ENCODE measurements around the gene MYBPC1.

Gene MYBPC1

DNA sequence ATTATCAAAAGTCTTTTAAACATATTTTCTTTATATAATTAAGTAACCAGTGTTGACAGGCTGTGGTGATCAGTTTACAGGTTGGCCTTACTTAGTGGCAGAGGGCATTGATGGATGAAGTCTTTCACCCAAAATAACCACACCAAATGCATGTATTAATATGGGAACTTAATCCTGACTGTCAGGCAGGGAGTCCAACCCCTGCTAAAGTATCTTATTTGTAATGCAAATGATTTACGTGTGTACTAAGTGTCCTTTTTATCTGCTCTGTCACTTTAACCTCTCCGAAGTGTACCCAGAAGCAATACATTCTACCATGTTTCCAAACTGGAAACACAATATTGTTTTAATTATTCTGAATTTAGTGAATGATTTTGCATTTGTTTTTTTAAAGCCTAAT is 1.4 kb downstream of the MYBPC1 start:
- H3K4me1 ChIP-seq (ENCODE audit: control insufficient read depth in 2 of 2, insufficient read depth in 1 of 2, low read depth in 1 of 2, low read length in 2 of 2): no peaks in the 10 kb centered on the region
- H4K8ac ChIP-seq (ENCODE audit: low read depth, low read length): no peak overlapping the region
- H2AK5ac ChIP-seq (ENCODE audit: low read depth, low read length): no peak overlapping the region
- H2BK15ac ChIP-seq (ENCODE audit: low read length): no peak overlapping the region
- no peak overlapping the region for H3K9ac ChIP-seq (ENCODE audit: low read depth, low read length, poor library complexity)
- no peak overlapping the region for H3K23ac ChIP-seq (ENCODE audit: low read depth, low read length, poor library complexity)
- no peak overlapping the region for H3K27ac ChIP-seq (replicated peaks; ENCODE audit: low read length)
- H3K36me3 ChIP-seq (replicated peaks in 1 of 2; ENCODE audit: control insufficient read depth in 2 of 2, insufficient read depth in 2 of 2, low read length in 2 of 2): no peaks in the 10 kb centered on the region
- no peak overlapping the region for H2BK5ac ChIP-seq (ENCODE audit: low read length)
- H4K91ac ChIP-seq (ENCODE audit: low read depth, low read length, poor library complexity): no peak overlapping the region
- no peak overlapping the region for H3K4me3 ChIP-seq (ENCODE audit: low read length in 2 of 2)
- H3K27me3 ChIP-seq (ENCODE audit: control insufficient read depth in 3 of 3, insufficient read depth in 3 of 3, low read depth in 1 of 3, low read length in 3 of 3): no peaks in the 10 kb centered on the region
- no peak overlapping the region for H3K14ac ChIP-seq (ENCODE audit: low read length)
- no peak overlapping the region for H2AFZ ChIP-seq (ENCODE audit: low read length)
- H3K18ac ChIP-seq (ENCODE audit: low read length): no peak overlapping the region
- H3K79me1 ChIP-seq (ENCODE audit: low read depth, low read length): no peaks in the 10 kb centered on the region
- H3K9me3 ChIP-seq (replicated peaks in 1 of 2; ENCODE audit: control insufficient read depth in 2 of 2, insufficient read depth in 1 of 2, low read depth in 1 of 2, low read length in 2 of 2): no peaks in the 10 kb centered on the region
- H3K4ac ChIP-seq (ENCODE audit: low read length): no peak overlapping the region
- H3K4me2 ChIP-seq (ENCODE audit: insufficient read depth, low read length, poor library complexity, severe bottlenecking): no peak overlapping the region
- WGBS, 2 donors (ENCODE audit: extremely low coverage in 2 of 2, insufficient read length in 2 of 2, insufficient replicate concordance in 1 of 2): no CpG with 5 or more reads among the region's 2 CpGs
- H2BK12ac ChIP-seq (ENCODE audit: low read length): no peak overlapping the region
- no peak for DNase-seq (ENCODE audit: low spot score)
- H2BK120ac ChIP-seq (ENCODE audit: low read depth, low read length): no peak overlapping the region

GRCh38 chr12:101597164-101597563 is 2.4 kb downstream of the MYBPC1 start:
- Histone ChIP-seq H3K36me3 (replicated peaks in 1 of 2; ENCODE audit: control insufficient read depth in 2 of 2, insufficient read depth in 2 of 2, low read length in 2 of 2) (no peaks in the 10 kb centered on the region), H3K23ac (ENCODE audit: low read depth, low read length, poor library complexity) (no peak overlapping the region), H2BK120ac (ENCODE audit: low read depth, low read length) (no peak overlapping the region), H4K8ac (ENCODE audit: low read depth, low read length) (no peak overlapping the region), H3K9ac (ENCODE audit: low read depth, low read length, poor library complexity) (no peak overlapping the region), H3K27me3 (ENCODE audit: control insufficient read depth in 3 of 3, insufficient read depth in 3 of 3, low read depth in 1 of 3, low read length in 3 of 3) (no peaks in the 10 kb centered on the region), H2BK15ac (ENCODE audit: low read length) (no peak overlapping the region), H3K9me3 (replicated peaks in 1 of 2; ENCODE audit: control insufficient read depth in 2 of 2, insufficient read depth in 1 of 2, low read depth in 1 of 2, low read length in 2 of 2) (no peaks in the 10 kb centered on the region), H2BK5ac (ENCODE audit: low read length) (no peak overlapping the region), H3K4ac (ENCODE audit: low read length) (no peak overlapping the region), H3K79me1 (ENCODE audit: low read depth, low read length) (no peaks in the 10 kb centered on the region), H3K4me1 (ENCODE audit: control insufficient read depth in 2 of 2, insufficient read depth in 1 of 2, low read depth in 1 of 2, low read length in 2 of 2) (no peaks in the 10 kb centered on the region), H3K14ac (ENCODE audit: low read length) (no peak overlapping the region), H2AFZ (ENCODE audit: low read length) (no peak overlapping the region), H3K27ac (replicated peaks; ENCODE audit: low read length) (no peak overlapping the region), H4K91ac (ENCODE audit: low read depth, low read length, poor library complexity) (no peak overlapping the region), H3K4me3 (ENCODE audit: low read length in 2 of 2) (no peak overlapping the region), H2AK5ac (ENCODE audit: low read depth, low read length) (no peak overlapping the region), H2BK12ac (ENCODE audit: low read length) (no peak overlapping the region), H3K18ac (ENCODE audit: low read length) (no peak overlapping the region), H3K4me2 (ENCODE audit: insufficient read depth, low read length, poor library complexity, severe bottlenecking) (no peak overlapping the region)
- no CpG with 5 or more reads among the region's 2 CpGs for WGBS, 2 donors (ENCODE audit: extremely low coverage in 2 of 2, insufficient read length in 2 of 2, insufficient replicate concordance in 1 of 2)
- DNase-seq (ENCODE audit: low spot score): no peak

DNA sequence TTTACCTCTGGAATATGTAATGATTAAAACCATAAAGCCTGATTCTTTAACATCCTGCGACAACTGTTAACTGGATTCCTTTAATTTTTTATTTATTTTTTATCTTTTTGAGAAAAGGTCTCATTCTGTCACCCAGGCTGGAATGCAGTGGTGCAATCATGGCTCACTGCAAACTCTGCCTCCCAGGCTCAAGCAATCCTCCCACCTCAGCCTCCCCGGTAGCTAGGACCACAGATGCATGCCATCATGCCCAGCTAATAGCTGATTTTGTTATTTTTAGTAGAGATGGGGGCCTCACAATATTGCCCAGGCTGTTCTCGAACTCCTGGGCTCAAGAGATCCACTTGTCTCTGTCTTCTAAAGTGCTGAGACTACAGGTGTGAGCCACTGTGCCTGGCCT is 3.7 kb downstream of the MYBPC1 start:
- Histone ChIP-seq H3K23ac (ENCODE audit: low read depth, low read length, poor library complexity) (no peak overlapping the region), H2AFZ (ENCODE audit: low read length) (no peak overlapping the region), H3K79me1 (ENCODE audit: low read depth, low read length) (no peaks in the 10 kb centered on the region), H2BK120ac (ENCODE audit: low read depth, low read length) (no peak overlapping the region), H3K4me2 (ENCODE audit: insufficient read depth, low read length, poor library complexity, severe bottlenecking) (no peak overlapping the region), H3K18ac (ENCODE audit: low read length) (no peak overlapping the region), H2AK5ac (ENCODE audit: low read depth, low read length) (no peak overlapping the region), H3K4me3 (ENCODE audit: low read length in 2 of 2) (no peak overlapping the region), H2BK5ac (ENCODE audit: low read length) (no peak overlapping the region), H3K36me3 (replicated peaks in 1 of 2; ENCODE audit: control insufficient read depth in 2 of 2, insufficient read depth in 2 of 2, low read length in 2 of 2) (no peaks in the 10 kb centered on the region), H2BK15ac (ENCODE audit: low read length) (no peak overlapping the region), H3K27me3 (ENCODE audit: control insufficient read depth in 3 of 3, insufficient read depth in 3 of 3, low read depth in 1 of 3, low read length in 3 of 3) (no peaks in the 10 kb centered on the region), H4K91ac (ENCODE audit: low read depth, low read length, poor library complexity) (no peak overlapping the region), H3K4me1 (ENCODE audit: control insufficient read depth in 2 of 2, insufficient read depth in 1 of 2, low read depth in 1 of 2, low read length in 2 of 2) (no peaks in the 10 kb centered on the region), H3K27ac (replicated peaks; ENCODE audit: low read length) (no peak overlapping the region), H3K9ac (ENCODE audit: low read depth, low read length, poor library complexity) (no peak overlapping the region), H3K14ac (ENCODE audit: low read length) (no peak overlapping the region), H2BK12ac (ENCODE audit: low read length) (no peak overlapping the region), H3K9me3 (replicated peaks in 1 of 2; ENCODE audit: control insufficient read depth in 2 of 2, insufficient read depth in 1 of 2, low read depth in 1 of 2, low read length in 2 of 2) (no peaks in the 10 kb centered on the region), H4K8ac (ENCODE audit: low read depth, low read length) (no peak overlapping the region), H3K4ac (ENCODE audit: low read length) (no peak overlapping the region)
- DNase-seq (ENCODE audit: low spot score): no peak
- no CpG with 5 or more reads among the region's 3 CpGs for WGBS, 2 donors (ENCODE audit: extremely low coverage in 2 of 2, insufficient read length in 2 of 2, insufficient replicate concordance in 1 of 2)

GRCh38 chr12:101599311-101599710 is 4.5 kb downstream of the MYBPC1 start:
- H2BK15ac ChIP-seq (ENCODE audit: low read length): no peak overlapping the region
- DNase-seq (ENCODE audit: low spot score): no peak
- WGBS, 2 donors (ENCODE audit: extremely low coverage in 2 of 2, insufficient read length in 2 of 2, insufficient replicate concordance in 1 of 2): no CpG with 5 or more reads among the region's 1 CpG

More at GRCh38 chr12:101599311-101599710, 4.5 kb downstream of the MYBPC1 start:
- Histone ChIP-seq H2AK5ac (ENCODE audit: low read depth, low read length) (no peak overlapping the region), H2AFZ (ENCODE audit: low read length) (no peak overlapping the region), H3K23ac (ENCODE audit: low read depth, low read length, poor library complexity) (no peak overlapping the region), H3K36me3 (replicated peaks in 1 of 2; ENCODE audit: control insufficient read depth in 2 of 2, insufficient read depth in 2 of 2, low read length in 2 of 2) (no peaks in the 10 kb centered on the region), H2BK5ac (ENCODE audit: low read length) (no peak overlapping the region), H4K91ac (ENCODE audit: low read depth, low read length, poor library complexity) (no peak overlapping the region), H3K27me3 (ENCODE audit: control insufficient read depth in 3 of 3, insufficient read depth in 3 of 3, low read depth in 1 of 3, low read length in 3 of 3) (no peaks in the 10 kb centered on the region), H3K27ac (replicated peaks; ENCODE audit: low read length) (no peak overlapping the region), H3K79me1 (ENCODE audit: low read depth, low read length) (no peaks in the 10 kb centered on the region), H3K4me3 (ENCODE audit: low read length in 2 of 2) (no peak overlapping the region), H4K8ac (ENCODE audit: low read depth, low read length) (no peak overlapping the region), H3K4me1 (ENCODE audit: control insufficient read depth in 2 of 2, insufficient read depth in 1 of 2, low read depth in 1 of 2, low read length in 2 of 2) (no peaks in the 10 kb centered on the region), H2BK120ac (ENCODE audit: low read depth, low read length) (no peak overlapping the region), H2BK12ac (ENCODE audit: low read length) (no peak overlapping the region), H3K9me3 (replicated peaks in 1 of 2; ENCODE audit: control insufficient read depth in 2 of 2, insufficient read depth in 1 of 2, low read depth in 1 of 2, low read length in 2 of 2) (no peaks in the 10 kb centered on the region), H3K4me2 (ENCODE audit: insufficient read depth, low read length, poor library complexity, severe bottlenecking) (no peak overlapping the region), H3K9ac (ENCODE audit: low read depth, low read length, poor library complexity) (no peak overlapping the region), H3K14ac (ENCODE audit: low read length) (no peak overlapping the region), H3K18ac (ENCODE audit: low read length) (no peak overlapping the region), H3K4ac (ENCODE audit: low read length) (no peak overlapping the region)

All from neuronal stem cell (in vitro differentiated cells).